Brain pericyte (primary cell): Measurements from ENCODE around the gene POLR2A.
"Not testable (repeated sequence)": the region's sequence is repeated elsewhere in the genome, so short reads cannot be mapped to it uniquely, and the experiment has no call there.

Experiments used
- DNase-seq: peaks from one replicate; pipeline ENCODE4 v3.0.0-alpha.2; 2012; ENCODE audit warnings: low read depth, low spot score

The POLR2A gene

GRCh38 chr17:7460850-7461660 is 23.1 kb upstream of the POLR2A start:
- no peak for DNase-seq

- DNase-seq: no peak
Observed at GRCh38 chr17:7462474-7463371, 21.4 kb upstream of the POLR2A start.

GRCh38 chr17:7463372-7463846 is 20.8 kb upstream of the POLR2A start:
- no peak for DNase-seq

- no peak for DNase-seq
Observed at GRCh38 chr17:7464081-7464480, 20.1 kb upstream of the POLR2A start.

GRCh38 chr17:7465597-7466275 is 18.4 kb upstream of the POLR2A start:
- DNase-seq: no peak

- no peak for DNase-seq
Observed at GRCh38 chr17:7466318-7466638, 17.9 kb upstream of the POLR2A start.

GRCh38 chr17:7466639-7467341 is 17.4 kb upstream of the POLR2A start:
- DNase-seq: no peak

- DNase-seq: no peak
Observed at GRCh38 chr17:7467498-7467897, 16.7 kb upstream of the POLR2A start.

- DNase-seq: no peak
Observed at GRCh38 chr17:7468290-7468689, 15.9 kb upstream of the POLR2A start.

GRCh38 chr17:7468804-7469389 is 15.3 kb upstream of the POLR2A start:
- DNase-seq: no peak

GRCh38 chr17:7469843-7470242 is 14.3 kb upstream of the POLR2A start:
- not testable (repeated sequence) for DNase-seq

GRCh38 chr17:7470457-7470973 is 13.7 kb upstream of the POLR2A start:
- DNase-seq: not testable (repeated sequence)

GRCh38 chr17:7471729-7472128 is 12.4 kb upstream of the POLR2A start:
- no peak for DNase-seq

GRCh38 chr17:7474767-7475166 is 9.4 kb upstream of the POLR2A start:
- not testable (repeated sequence) for DNase-seq

- DNase-seq: no peak
Observed at GRCh38 chr17:7475764-7476422, 8.3 kb upstream of the POLR2A start.

GRCh38 chr17:7476494-7476893 is 7.7 kb upstream of the POLR2A start:
- DNase-seq: no peak

GRCh38 chr17:7476951-7477350 is 7.2 kb upstream of the POLR2A start:
- DNase-seq: no peak

GRCh38 chr17:7477392-7478275 is 6.5 kb upstream of the POLR2A start:
- peak; percentile 65 for DNase-seq
